Adrenal gland (tissue), 12 donors: ENCODE data around the gene MCTP1. TPM values are rescaled to one million over a fixed set of nuclear protein-coding genes. Genes with fewer than 3 reads are reported as not detected.

Experiments used
- DNase-seq, 7 donors: peaks; one replicate each; pipeline ENCODE4 v3.0.0-alpha.2; 2019 to 2020
- H3K27ac ChIP-seq, 5 donors: fragments of 200-600 bp; sonication (generic) in 4 of 5; 1 replicate in 3 of 5; 2 replicates in 2 of 5; pipeline versions ENCODE4 v1.5.1 to v1.8.0; 2016 to 2020; ENCODE audit warnings: mild to moderate bottlenecking in 1 of 5
- H3K27me3 ChIP-seq: fragments of 200-600 bp; 2 replicates; pipeline ENCODE4 v1.8.0; 2021
- H3K36me3 ChIP-seq, 2 donors: fragments of 200-600 bp; replicated peaks in 1 of 2; 1 replicate in 1 of 2; 2 replicates in 1 of 2; pipeline versions ENCODE4 v1.5.1 to v1.8.0; 2018 to 2022
- H3K4me1 ChIP-seq, 2 donors: fragments of 200-600 bp; replicated peaks in 1 of 2; 1 replicate in 1 of 2; 2 replicates in 1 of 2; pipeline versions ENCODE4 v1.5.1 to v1.8.0; 2018 to 2021
- H3K4me3 ChIP-seq, 4 donors: fragments of 200-600 bp; sonication (generic) in 3 of 4; one replicate each; pipeline ENCODE4 v1.5.1; 2016 to 2018
- H3K9me3 ChIP-seq, 3 donors: fragments of 200-600 bp; sonication (generic) in 1 of 3; replicated peaks in 1 of 3; 1 replicate in 2 of 3; 2 replicates in 1 of 3; pipeline versions ENCODE4 v1.5.1 to v1.8.0; 2016 to 2021
- CTCF ChIP-seq, 6 experiments: fragments of 450-650 bp in 4 of 6; fragments of 200-600 bp in 2 of 6; sonication (generic) in 1 of 6; IDR thresholded peaks; 1 replicate in 5 of 6; 2 replicates in 1 of 6; pipeline versions ENCODE4 v1.5.1 to v1.8.0; 2016 to 2021; ENCODE audit warnings: antibody characterized with exemption in 6 of 6, mild to moderate bottlenecking in 2 of 6, moderate library complexity in 1 of 6
- POLR2A ChIP-seq, 2 donors: fragments of 450-650 bp; IDR thresholded peaks; one replicate each; pipeline ENCODE4 v1.6.1; 2017; ENCODE audit warnings: antibody characterized with exemption in 2 of 2, mild to moderate bottlenecking in 2 of 2, moderate library complexity in 1 of 2
- WGBS, 4 donors: extraction: QIAGEN DNeasy Blood & Tissue Kit in 2 of 4; methylation state at CpG; one replicate each; pipeline versions ENCODE4 v1.1.5 to v1.1.7; 2013 to 2017; 5-methylcytosine and 5-hydroxymethylcytosine counted together
- intact Hi-C, 2 donors: fragments of 100-400 bp; cut with DNase I; formaldehyde crosslinking; loops; one replicate each; pipeline versions ENCODE4 v1.14.1 to v1.15.0; 2022 to 2023
- polyA plus RNA-seq, 3 donors: library from polyadenylated mRNA; stranded (reverse); fragments of 200-250 nt in 2 of 3; fragments of 350-450 nt in 1 of 3; fragmentation: Illumina TruSeq in 1 of 3; extraction: RNeasy Lipid Tissue Mini Kit (QIAGEN cat#74804) in 1 of 3; gene quantifications; one replicate each; pipeline ENCODE4 v1.2.3, GENCODE V29; 2013 to 2014
- total RNA-seq, 9 donors: library from RNA; depleted of rRNA in 4 of 9; stranded (reverse); fragments of >200 nt in 4 of 9; fragments of 120-200 nt in 1 of 9; fragmentation: NEBNext Ultra II Directional in 1 of 9; extraction: Animal tissue kit (Norgen Biotek cat#: 25700) in 1 of 9; gene quantifications; one replicate each; pipeline versions ENCODE4 v1.1.0 to v1.2.4, GENCODE V29; 2013 to 2023
- donor health status: healthy with polysubstance abuse.
- donor health status: Bipolar disorder and iron deficiency.
- donor health status: DM: yes; HTN: yes; CAD: no.
- donor health status: DM: no; HTN: no; CAD: no.
- donor health status: DM: no; HTN: no; CAD: no.
- donor health status: DM: yes; HTN: yes; CAD: no.

Gene MCTP1
- total and polyA plus RNA-seq, 12 donors: 1.2 to 20.1 (median 5.1) TPM

- Histone ChIP-seq H3K27me3 (no peaks in the 10 kb centered on the region), H3K36me3 (no peaks in the 10 kb centered on the region), H3K9me3 (no peaks in the 10 kb centered on the region), H3K4me3 (no peak overlapping the region), H3K4me1 (no peaks in the 10 kb centered on the region), H3K27ac (no peak overlapping the region)
- TF ChIP-seq CTCF (IDR thresholded peaks at IDR 0.05) (no peak), POLR2A (IDR thresholded peaks at IDR 0.05) (no peak)
- no peak for DNase-seq
- 52 to 72% (median 58%) methylated on average over 3 of the region's 3 CpGs for WGBS, 4 donors
- intact Hi-C loops: no loop called here
Observed at GRCh38 chr5:95043648-95044047, 241.2 kb downstream of the MCTP1 start.

DNA sequence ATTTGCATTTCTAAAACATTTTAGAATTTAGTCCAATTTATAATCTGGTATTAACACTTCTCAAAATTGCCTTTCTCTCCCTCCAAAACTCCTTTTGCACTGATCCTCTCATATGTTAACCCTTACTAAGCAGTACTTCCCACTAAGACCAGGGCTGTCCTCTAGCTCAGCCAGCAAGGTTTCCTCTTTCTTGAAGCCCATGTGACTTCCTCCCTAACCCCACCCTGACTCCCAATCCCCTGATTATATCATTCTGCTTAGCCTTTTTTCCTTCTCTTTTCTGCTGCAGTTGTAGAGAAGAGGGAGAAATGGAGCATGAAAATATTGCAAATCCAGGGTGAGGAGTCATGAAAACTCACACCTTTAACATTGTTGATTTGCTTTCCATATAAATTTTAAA lies 241.7 kb downstream of the MCTP1 start:
- no peak for DNase-seq
- TF ChIP-seq POLR2A (IDR thresholded peaks at IDR 0.05): no peak
- TF ChIP-seq CTCF (IDR thresholded peaks at IDR 0.05): no peak
- Histone ChIP-seq H3K27ac (no peak overlapping the region), H3K36me3 (no peaks in the 10 kb centered on the region), H3K4me1 (no peaks in the 10 kb centered on the region), H3K4me3 (no peak overlapping the region), H3K27me3 (no peaks in the 10 kb centered on the region), H3K9me3 (no peaks in the 10 kb centered on the region)
- intact Hi-C loops: no loop called here

DNA sequence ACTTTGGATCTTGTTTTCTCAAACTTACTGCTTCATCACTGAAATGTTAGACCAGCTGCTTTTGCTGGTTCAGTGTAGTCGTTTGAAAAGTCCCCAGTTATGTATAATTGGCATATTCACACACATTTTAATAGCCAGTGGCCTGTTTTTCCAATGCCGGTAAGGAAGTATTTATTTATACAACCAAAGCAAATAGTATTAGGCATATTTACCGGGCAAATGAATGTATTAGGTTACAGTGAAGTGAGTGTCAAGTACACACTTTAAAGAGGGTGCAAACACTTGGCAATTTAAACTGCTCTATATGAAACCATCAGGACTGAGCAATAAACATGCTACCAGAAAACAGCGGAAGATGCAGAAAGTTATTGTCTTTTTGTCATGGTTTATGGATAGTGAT lies 242.9 kb downstream of the MCTP1 start:
- Histone ChIP-seq H3K9me3 (no peaks in the 10 kb centered on the region), H3K4me3 (no peak overlapping the region), H3K4me1 (no peaks in the 10 kb centered on the region), H3K27ac (no peak overlapping the region), H3K36me3 (no peaks in the 10 kb centered on the region), H3K27me3 (no peaks in the 10 kb centered on the region)
- WGBS, 4 donors: 71 to 79% (median 76%) methylated on average over 4 of the region's 4 CpGs
- TF ChIP-seq POLR2A (IDR thresholded peaks at IDR 0.05): no peak
- TF ChIP-seq CTCF (IDR thresholded peaks at IDR 0.05): no peak
- intact Hi-C loops: no loop called here
- DNase-seq: no peak

GRCh38 chr5:95035891-95036685 lies 248.8 kb downstream of the MCTP1 start:
- no peaks in the 10 kb centered on the region for H3K9me3 ChIP-seq
- DNase-seq: no peak
- no peak overlapping the region for H3K27ac ChIP-seq
- no peaks in the 10 kb centered on the region for H3K4me1 ChIP-seq
- 49 to 60% (median 55%) methylated on average over 7 of the region's 7 CpGs for WGBS, 4 donors
- no peak overlapping the region for H3K4me3 ChIP-seq
- no peaks in the 10 kb centered on the region for H3K27me3 ChIP-seq
- H3K36me3 ChIP-seq: no peaks in the 10 kb centered on the region
- no peak for TF ChIP-seq POLR2A (IDR thresholded peaks at IDR 0.05)
- TF ChIP-seq CTCF (IDR thresholded peaks at IDR 0.05): no peak
- intact Hi-C loops: no loop called here
